Activated CD4-positive, alpha-beta T cell treated with anti-CD3 and anti-CD28 coated beads for 48 hours (primary cell): ENCODE data around the gene STK32C.
"Not testable (repeated sequence)": the region's sequence is repeated elsewhere in the genome, so short reads cannot be mapped to it uniquely, and the experiment has no call there.

Source experiments
- DNase-seq: peaks from one replicate; pipeline ENCODE4 v3.0.0-alpha.2; 2020

Gene STK32C

DNA sequence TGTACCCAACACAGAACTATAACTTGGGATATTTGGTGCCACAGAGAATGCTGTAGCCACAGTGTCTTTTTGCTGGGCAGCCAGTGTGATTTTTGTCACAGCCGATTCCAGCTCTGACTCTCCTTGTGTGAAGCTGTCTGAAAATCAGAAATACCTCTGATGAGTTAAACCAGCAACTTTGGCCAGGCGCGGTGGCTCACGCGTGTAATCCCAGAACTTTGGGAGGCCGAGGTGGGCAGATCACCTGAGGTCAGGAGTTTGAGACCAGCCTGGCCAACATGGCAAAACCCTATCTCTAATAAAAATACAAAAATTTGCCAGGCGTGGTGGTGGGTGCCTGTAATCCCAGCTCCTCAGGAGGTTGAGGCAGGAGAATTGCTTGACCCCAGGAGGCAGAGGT is 30.1 kb upstream of the STK32C start:
- DNase-seq: not testable (repeated sequence)

DNA sequence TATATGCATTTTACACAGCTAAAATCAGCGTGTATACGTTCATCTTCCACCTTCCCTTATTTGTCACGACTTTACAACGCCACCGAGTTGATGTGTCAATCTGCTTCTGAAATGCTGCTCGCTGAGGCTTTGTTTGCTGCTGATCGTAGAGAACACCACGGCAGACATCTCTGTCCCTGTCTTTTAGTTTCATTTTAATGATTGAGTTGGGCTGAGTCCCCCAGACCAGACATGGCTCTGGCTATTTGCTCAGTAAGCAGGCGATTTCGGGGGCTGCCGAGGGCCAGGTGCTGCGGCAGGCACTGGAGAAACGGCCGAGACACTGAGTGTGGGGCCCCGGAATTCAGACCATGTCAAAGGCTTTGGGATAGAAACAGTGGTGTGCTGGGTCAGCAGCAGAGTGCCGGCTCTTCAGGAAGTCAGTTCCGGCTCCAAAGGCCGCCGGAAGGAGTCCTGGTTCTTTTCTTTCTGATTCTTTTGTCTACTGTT is 29.2 kb upstream of the STK32C start:
- peak; percentile 13 for DNase-seq

DNA sequence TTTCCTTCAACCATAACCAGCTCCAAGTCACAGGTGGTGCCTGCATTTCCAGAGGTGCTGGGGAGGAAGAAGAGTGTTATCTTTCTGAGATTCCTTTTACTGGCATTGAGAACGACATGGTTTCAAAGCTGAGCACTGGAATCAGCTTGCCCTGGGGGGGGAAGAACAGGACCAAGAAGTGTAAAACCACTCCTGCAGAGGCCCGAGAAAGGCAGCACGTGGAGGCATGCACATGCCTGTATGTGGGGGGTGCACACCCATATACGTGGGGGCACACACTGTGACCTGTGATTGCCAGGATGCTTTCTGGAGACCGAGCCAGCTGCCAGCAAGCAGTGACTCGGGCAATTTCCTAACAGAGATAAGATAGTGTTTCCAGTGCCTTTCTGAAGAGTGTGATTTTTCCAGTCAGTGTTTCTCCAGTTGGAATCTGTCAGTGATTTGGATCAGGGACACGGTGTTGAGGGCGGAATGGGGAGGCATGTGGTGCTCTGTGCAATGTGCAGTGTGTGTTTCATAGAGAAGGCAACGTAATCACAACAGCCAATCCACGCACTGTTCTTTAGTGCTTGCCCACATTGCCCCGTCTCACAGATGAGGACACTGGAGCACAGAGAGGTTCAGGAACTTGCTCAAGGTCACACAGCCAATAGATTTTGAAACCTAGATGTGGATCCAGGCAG is 28.5 kb upstream of the STK32C start:
- no peak for DNase-seq

DNA sequence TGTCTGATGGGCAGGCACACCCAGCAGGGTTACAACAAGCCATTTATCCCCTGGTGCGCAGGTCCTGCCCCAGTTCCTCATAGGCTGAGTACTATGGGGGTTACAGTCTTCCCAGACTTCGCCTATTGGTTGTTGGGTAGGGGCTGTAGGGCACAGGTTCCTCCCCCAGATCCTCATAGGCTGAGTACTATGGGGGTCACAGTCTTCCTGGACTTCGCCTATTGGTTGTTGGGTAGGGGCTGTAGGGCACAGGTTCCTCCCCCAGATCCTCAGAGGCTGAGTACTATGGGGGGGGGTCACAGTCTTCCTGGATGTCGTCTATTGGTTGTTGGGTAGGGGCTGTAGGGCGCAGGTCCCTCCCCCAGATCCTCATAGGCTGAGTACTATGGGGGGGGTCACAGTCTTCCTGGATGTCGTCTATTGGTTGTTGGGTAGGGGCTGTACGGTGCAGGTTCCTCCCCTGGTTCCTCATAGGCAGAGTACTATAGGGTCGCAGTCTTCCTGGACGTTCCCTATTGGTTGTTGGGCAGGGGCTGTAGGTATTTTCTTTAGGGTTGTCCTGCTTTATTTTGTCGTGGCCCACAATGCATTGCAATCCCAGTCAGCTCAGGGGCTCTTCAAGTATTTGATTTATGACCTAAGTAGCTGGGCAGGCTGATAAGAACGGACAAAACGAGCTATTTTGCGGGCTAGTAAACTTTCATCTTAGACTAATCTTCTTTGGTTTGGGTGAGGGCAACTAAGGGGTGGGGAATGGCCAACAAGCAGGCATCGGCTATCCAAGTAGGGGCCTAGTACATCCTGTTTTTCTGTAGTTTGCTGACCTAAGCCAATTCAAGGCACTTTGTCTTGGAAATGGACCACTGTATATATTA is 27.7 kb upstream of the STK32C start:
- DNase-seq: no peak

DNA sequence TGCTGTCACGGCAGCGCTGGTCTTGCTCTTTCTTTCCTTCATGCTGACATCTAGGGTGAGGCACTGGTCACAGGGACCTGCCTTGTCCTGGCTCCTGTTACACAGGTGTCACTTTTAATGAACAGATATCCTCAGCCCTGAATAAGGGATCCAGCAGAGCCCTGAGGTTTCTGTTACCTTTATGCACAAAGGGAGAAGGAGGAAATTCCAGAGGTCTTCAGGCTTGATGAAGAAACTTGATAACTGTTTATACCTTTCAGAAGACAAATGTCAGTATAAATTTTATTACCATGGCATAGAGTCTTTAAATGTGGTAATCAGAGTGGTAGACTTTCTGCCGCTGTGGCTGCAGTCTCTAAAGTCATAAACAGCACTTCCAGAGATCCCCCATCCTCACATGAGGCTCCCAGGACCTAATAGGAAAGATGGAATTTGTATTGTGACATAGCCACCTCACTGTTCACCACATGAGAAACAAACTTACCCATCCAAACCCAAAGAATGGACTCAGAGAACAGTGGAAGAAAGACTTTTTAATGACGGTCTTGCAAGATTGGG is 27.0 kb upstream of the STK32C start:
- no peak for DNase-seq

DNA sequence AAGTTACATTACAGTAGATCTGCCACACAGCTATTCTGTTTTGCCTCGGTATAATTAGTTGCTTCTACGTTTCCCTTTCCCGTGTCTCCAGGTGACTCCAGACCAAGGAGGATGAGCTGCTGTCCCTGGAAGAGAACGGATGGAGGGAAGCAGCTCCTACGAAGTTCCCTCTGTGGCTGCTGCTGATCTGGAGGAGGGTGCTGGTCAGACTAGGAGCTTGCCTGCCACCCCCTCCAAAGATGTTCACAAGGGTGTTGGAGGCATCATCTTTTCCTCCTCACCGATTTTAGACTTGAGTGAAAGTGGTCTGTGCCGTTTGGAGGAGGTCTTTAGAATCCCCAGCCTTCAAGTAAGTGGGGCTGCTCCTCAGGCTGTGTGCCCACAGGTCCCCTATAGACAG is 25.6 kb upstream of the STK32C start:
- DNase-seq: no peak

DNA sequence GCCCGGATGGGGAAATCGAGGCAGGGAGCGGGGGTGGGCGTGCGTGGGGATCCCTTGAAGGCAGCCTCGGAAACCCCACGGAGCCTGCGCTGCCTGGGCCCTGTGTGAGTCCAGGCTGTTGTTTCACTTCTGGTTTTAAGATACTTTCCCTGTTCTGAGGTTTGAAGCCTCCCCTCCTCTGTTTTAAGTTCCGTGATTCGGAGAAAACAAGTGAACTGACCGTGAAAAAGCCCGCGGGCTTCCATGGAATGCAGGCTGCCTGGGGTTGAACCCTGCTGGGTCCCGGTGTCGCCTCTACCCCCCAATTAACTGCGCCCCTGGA is 24.6 kb upstream of the STK32C start:
- DNase-seq: no peak

DNA sequence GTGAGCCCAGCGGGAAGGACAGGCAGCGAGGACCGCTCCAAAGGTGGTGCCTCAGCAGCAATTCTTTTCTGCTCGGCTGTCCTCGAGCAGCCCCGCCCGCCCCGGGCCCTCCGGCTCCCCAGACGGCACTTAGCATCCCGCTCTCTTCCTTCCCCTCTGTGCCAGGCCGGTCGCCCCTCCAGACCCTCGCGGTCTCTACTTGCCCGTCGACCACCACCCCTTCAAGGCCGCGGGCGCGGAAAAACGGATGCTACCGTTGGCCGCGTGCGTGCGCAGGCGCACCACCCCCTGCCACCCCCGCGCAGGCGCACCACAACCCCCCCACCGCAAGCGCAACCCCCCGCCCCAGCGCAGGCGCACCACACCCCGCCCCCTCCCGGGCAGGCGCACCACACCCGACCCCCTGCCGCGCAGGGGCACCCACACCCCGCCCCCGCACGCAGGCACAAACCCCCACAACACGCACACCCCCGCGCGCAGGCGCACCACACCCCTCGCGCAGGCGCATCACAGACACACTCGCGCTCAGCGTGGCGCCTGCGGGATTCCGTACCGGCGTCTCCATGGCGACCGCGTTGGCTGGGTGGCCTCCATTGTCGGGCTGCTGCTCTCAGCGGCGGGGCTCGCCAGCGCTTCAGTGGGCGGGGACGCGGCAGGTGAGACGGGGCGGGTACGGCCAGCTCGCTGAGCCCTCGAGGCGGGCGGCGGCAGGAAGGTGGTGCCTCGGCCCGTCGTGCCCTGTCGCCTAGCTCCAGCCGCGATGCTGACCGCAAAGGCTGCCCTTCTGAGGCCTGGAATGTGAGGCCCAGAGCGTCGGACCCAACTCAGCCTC is 24.1 kb upstream of the STK32C start, which contains the start of gene LRRC27:
TSS of gene LRRC27 (plus strand) at position 593 of the 832 bp plus-strand sequence. CDS start 1,332 bp downstream, outside the sequence.
- DNase-seq: peak; percentile 98

DNA sequence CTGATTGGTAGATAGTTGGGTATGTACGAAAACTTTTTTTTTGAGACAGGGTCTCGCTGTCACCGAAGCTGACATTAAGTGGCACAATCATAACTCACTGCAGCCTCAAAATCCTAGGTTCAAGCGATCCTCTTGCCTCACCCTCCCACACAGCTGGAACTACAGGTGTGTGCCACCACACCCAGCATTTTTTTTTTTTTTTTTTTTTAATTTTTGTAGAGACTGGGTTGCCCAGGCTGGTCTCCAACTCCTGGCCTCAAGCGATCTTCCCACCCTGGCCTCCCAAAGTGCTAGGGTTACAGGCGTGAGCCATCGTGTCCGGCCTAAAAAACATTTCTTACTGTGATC is 22.7 kb upstream of the STK32C start:
- no peak for DNase-seq

DNA sequence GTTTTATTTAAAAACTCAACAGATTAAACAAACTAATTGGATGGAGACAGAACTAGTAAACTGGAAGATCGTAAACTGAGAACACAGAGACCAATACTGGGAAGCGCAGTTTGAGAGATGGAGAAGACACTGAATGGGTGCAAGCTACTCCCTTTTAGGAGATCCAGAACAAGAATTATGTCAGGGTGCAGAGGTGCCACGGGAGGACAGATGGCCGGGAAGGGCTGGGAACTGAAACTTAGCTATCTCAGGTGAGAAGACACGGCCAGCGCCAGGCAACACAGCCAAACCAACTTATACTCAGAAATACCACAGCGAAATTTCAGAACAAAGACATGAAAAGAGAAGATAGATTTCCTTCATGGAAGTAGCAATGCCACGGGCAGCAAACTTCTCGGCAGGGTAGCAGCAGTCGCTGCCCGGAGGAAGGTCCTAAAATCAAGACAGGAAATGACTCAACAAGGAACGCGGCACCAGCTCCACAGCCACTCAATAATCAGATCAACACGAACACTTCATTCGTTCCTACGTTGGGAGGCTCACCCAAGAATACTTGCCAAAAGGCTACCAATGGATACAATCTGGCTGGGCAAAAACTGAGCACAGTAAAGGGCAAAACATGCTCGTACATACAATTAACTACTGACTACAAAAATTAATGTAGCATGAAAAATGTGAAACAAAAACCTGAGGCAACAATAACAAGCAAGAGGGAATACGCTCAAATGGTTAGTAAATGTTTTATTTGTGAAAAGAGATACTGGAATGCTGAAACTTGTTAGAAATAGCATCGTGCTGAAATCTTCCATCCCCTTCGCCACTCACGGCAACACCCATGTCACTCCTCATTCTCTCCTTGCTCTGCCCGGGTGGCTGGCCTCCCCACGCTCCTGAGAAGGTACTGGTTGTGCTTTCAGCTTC is 22.1 kb upstream of the STK32C start:
- peak; percentile 54 for DNase-seq

DNA sequence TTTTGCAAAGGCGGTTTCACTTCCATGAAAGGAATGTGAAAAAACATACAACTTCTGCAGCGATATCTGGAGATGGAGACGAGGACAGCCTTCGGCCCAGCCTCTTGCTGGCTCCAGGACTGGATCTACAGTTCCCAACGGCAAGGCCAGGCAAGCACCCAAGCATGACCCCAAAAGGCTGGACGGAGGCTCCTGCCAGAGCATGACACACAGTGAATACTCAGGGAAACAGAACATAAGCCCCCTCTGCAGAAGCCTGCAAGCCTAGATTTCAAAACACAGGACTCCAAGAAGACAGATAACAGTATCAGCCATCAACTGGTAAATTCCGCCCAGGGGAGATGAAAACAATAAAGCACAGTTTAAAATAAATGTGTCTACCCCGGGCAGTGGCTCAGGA is 21.0 kb upstream of the STK32C start:
- no peak for DNase-seq

DNA sequence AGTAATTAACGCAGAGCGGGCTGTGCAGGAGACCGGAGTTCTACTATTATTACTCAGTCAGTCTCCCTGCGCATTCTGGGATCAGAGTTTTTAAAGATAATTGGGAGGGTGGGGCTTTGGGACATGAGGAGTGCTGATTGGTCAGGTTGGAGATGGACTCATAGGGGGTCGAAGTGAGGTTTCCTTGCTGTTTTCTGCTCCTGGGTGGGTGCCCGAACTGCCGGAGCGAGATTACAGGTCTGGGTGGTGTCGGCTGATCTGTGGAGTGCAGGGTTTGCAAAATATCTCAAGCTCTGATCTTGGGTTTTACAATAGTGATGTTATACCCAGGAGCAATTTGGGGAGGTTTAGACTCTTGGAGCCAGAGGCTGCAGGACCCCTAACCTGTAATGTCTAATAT is 20.4 kb upstream of the STK32C start:
- no peak for DNase-seq

DNA sequence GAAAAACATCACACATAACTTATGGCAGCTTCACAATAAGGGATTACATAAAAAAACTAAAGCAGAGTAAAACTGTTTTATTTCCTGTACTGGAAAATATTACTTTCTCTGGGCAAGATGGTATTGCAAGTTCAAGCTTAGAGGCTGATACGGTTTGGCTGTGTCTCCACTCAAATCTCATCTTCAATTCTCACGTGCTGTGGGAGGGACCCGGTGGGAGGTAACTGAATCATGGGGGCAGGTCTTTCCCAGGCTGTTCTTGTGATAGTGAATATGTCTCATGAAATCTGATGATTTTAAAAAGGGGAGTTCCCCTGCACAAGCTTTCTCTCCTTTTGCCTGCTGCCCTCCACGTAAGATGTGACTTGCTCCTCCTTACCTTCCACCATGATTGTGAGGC is 19.2 kb upstream of the STK32C start:
- peak; percentile 70 for DNase-seq

DNA sequence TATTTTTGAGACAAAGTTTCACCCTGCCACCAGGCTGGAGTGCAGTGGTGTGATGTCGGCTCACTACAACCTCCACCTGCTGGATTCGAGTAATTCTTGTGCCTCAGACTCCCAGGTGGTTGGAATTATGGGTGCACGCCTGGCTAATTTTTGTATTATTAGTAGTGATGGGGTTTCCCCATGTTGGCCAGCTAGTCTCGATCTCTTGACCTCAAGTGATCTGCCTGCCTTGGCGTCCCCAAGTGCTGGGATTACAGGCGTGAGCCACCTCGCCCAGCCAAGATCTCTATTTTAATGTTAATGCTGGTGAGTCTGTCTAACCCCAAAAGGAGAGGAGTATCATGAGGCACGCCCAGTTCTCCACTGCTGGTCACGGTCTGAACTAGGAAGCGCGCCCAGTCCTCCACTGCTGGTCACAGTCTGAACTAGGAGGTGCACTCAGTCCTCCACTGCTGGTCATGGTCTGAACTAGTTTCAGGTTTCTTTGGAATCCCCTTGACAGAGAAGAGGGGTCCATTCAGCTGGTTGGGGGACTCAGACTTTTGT is 18.7 kb upstream of the STK32C start:
- no peak for DNase-seq

DNA sequence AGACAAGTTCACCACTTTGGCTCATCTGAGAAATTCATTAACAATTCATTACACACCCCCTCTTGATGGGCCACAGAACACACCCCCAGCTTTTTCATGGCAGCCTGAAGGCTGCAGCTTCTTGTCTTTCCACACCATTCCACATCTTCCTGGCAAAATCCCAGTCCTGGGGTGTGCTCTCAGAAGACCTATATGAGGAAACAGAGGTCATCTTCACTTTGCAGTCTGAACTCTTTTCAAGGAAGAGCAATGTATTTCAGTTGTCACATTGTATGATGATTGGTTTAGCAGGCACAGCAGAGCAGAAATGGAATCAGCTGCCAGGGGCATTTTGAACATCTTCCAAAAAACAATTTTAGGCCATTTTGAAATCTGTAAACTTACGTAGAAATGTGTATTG is 16.4 kb upstream of the STK32C start:
- DNase-seq: no peak

DNA sequence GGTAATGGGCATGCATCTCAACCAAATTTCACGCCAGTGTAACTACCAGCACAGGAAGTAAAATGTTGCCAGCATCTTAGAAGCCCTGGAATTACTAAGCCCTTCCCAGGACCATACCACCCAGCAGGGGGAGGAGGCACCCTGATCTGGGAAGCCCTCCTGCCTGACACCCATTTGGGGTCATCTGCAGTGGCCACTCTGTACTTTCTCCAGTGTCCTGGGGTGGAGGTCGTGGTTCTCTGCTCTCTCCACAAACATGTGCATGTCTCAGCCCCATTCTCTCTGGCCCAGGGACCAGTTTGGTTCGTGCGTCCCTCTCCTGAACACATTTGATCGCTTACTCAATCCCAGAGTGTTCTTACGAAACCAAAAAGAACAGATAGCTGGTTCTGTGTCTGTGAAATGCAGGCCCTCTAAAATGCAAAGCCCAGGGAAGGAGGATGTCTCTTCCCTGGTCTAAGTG is 14.9 kb upstream of the STK32C start:
- DNase-seq: no peak

DNA sequence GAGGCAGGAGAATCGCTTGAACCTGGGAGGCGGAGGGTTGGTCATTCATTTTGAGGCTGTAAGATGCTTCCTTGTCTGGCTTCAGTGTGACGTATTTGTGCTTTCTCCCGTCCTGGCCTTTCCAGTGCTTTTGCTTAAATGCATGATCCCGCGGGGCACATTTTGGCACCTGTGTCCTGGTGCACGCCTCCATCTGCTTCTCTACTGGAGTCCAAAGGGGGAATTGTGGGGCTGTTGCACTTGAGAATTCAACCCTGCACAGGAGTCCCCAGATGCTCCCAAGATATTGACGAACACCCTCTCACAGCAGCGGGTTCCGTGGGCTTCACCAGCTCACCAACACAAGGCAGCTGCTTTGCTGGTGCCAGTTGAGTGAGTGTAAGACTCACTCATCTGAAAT is 14.0 kb upstream of the STK32C start:
- no peak for DNase-seq

DNA sequence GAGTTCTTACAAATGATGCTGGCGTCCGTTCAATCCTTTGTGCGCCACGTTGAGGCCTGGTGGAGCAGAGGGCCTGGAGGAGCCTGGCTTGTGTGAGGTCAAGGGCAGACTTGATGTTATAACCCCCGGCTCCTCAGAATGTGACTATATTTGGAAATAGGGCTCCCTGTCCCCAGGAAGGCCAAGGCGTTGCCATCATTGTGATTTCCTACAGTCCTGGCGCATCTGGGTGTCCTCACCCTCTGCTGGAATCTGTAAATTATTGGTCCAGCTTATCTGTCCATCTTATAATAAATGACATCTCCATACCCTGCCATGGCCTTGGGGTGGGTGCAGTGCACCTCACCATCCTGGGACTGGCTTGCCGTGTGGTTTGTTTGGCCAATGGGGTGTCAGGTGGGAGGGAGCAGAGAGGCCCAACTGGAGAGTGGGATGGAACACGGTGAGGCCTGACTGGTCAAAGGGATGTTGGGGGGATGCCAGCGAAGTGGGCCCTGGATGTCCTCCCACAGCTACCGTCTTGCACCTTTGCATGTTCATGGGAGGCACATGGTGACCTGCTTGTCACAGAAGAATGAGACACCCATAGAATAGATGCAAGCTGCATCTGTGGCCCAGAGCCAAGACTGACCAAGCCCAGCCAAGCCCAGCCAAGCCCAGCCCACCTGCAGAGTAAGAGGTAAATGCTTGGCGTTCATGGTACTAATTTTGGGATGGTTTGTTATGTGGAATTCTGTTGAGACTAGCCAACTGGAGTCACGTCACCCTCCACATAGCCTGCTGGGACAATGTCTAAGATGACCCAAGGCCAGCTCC is 13.1 kb upstream of the STK32C start:
- no peak for DNase-seq

DNA sequence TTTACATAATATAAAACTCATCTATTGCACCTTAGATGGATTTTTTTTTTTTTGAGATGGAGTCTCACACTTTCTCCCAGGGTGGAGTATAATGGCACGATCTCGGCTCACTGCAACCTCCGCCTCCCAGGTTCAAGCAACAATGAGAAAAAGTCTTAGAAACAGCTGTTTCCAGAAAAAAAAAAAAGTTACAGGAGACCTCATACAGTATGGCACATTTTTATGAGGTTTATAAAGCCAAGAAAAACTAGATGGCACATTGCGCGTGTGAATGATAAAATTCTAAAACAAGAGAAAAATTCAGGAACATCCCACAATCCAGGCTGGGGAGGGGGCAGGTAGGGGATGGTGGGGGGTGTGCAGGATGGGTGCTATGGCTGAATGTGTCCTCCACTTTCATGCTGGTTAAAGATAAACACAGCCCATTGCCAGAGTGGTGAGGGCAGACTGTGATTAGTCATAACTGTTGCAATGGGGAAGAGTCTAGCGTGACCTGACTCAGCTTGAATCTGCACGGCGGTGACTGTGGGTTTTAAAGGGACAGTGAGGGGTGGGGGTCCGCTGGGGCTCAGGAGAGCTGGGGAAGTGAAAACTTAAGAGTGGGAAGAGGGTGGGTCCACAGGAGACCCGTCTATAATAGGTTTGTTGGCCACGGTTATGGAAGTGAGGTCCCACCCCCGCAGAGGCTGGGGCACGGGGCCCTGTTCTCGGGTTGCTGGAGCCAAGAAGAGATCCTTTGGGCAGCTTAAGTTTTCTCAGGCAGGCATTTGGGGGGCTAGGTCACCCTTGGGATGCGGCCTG is 12.3 kb upstream of the STK32C start:
- DNase-seq: peak; percentile 61

DNA sequence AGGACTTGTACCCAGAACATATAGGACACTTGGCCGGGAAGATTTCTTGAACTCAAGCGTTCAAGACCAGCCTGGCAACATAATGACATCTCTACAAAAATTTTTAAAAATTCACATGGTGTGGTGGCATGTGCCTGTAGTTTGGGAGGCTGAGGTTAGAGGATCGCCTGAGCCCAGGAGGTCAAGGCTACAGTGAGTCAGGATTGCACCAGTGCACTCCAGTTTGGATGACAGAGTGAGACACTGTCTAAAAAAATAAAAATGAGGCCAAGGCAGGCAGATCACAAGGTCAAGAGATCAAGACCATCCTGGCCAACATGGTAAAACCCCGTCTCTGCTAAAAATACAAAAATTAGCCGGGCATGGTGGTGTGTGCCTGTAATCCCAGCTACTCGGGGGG is 9.7 kb upstream of the STK32C start:
- DNase-seq: not testable (repeated sequence)
